ENCODE measurements around the gene PLD6.

DNA sequence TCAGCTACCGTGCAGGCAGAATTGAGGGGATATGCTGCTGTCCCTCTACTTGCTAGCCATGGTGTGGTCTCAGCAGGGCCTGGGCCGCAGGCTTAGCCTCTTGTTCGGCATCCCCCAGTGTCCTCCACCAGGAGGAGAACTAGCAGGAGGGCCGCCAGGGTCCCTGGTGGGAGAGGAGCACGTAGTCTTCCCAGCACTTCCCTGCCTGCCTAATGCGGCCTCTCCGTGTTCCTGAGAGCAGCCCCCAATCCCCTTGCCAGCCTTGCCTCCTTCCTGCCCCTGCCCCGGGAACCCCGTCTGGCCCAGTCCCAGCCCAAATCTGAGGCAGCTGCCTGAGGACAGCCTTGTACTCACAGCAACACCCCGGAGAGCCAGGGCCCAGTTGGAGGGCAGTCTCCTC, 38.1 kb downstream of the PLD6 start:
- TF ChIP-seq, protein P1, sequence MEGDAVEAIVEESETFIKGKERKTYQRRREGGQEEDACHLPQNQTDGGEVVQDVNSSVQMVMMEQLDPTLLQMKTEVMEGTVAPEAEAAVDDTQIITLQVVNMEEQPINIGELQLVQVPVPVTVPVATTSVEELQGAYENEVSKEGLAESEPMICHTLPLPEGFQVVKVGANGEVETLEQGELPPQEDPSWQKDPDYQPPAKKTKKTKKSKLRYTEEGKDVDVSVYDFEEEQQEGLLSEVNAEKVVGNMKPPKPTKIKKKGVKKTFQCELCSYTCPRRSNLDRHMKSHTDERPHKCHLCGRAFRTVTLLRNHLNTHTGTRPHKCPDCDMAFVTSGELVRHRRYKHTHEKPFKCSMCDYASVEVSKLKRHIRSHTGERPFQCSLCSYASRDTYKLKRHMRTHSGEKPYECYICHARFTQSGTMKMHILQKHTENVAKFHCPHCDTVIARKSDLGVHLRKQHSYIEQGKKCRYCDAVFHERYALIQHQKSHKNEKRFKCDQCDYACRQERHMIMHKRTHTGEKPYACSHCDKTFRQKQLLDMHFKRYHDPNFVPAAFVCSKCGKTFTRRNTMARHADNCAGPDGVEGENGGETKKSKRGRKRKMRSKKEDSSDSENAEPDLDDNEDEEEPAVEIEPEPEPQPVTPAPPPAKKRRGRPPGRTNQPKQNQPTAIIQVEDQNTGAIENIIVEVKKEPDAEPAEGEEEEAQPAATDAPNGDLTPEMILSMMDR (IDR thresholded peaks at IDR 0.05; ENCODE audit: low read depth, low read length, poor library complexity, severe bottlenecking), result no peak
- no peak for TF ChIP-seq EZH2phosphoT487 (IDR thresholded peaks at IDR 0.05; ENCODE audit: borderline replicate concordance, low read length)

Measured in DOHH2 (cell line).